HepG2 (cell line): Measurements from ENCODE around the gene CADPS. TPM values are rescaled to one million over a fixed set of nuclear protein-coding genes. Genes with fewer than 3 reads are reported as not detected.

Experiments
- ATAC-seq: fragments of 200-7000 bp; cut with Tn5 transposase; 3 replicates; pipeline ENCODE4 v1.9.1; 2020; ENCODE audit warnings: mild to moderate bottlenecking, moderate library complexity
- BruUV-seq: library from RNA; stranded (reverse); fragments of 400-500 nt; replicated peaks from 2 replicates; lab custom pipeline; 2021; lab: Mats Ljungman, UMichigan
- CTCF ChIA-PET: fragments of 300-600 bp; formaldehyde crosslinking; extraction: SDS; loops from one replicate; lab custom pipeline; 2021; ENCODE audit warnings: low total read pairs, inconsistent platforms, low intra/inter-chr PET ratio; lab: Yijun Ruan, JAX
- POLR2A ChIA-PET: fragments of 350-600 bp; sonication (Branson Sonifier 250); formaldehyde crosslinking; loops from one replicate; lab custom pipeline; 2020; ENCODE audit warnings: antibody characterized with exemption, inconsistent platforms; lab: Yijun Ruan, JAX
- DNase-seq: peaks from one replicate; pipeline ENCODE4 v3.0.0-alpha.2; 2015; ENCODE audit warnings: low spot score
- FAIRE-seq: peaks from 3 replicates; lab custom pipeline; 2011; peaks lifted over from hg19 to GRCh38; lab: Jason Lieb, UNC
- H2AFZ ChIP-seq: one replicate; pipeline ENCODE4 v1.6.1; 2011; ENCODE audit warnings: low read length, inconsistent platforms
- H3K27ac ChIP-seq: fragments of 300-600 bp; 3 replicates; pipeline ENCODE4 v1.8.0; 2011; ENCODE audit warnings: mixed run types, mild to moderate bottlenecking, mixed read lengths, low read length, inconsistent platforms; ENCODE audit not compliant: insufficient read depth; ENCODE audit errors: extremely low read length
- H3K27me3 ChIP-seq, 2 experiments: fragments of 200-600 bp in 1 of 2; 2 replicates in 1 of 2; 3 replicates in 1 of 2; pipeline versions ENCODE4 v1.6.0 to v1.8.0; 2011; ENCODE audit warnings: low read length in 2 of 2, mild to moderate bottlenecking in 2 of 2, moderate library complexity in 2 of 2, inconsistent platforms in 1 of 2; ENCODE audit not compliant: insufficient read depth in 2 of 2, control insufficient read depth in 1 of 2
- H3K36me3 ChIP-seq, 2 experiments: fragments of 200-600 bp in 1 of 2; replicated peaks in 1 of 2; 2 replicates in 1 of 2; 3 replicates in 1 of 2; pipeline versions ENCODE4 v1.5.1 to v1.8.0; 2011; ENCODE audit warnings: low read length in 2 of 2, inconsistent platforms in 1 of 2; ENCODE audit not compliant: insufficient read depth in 2 of 2, control insufficient read depth in 1 of 2
- H3K4me1 ChIP-seq: 2 replicates; pipeline ENCODE4 v1.5.1; 2012; ENCODE audit warnings: low read length, inconsistent platforms; ENCODE audit not compliant: insufficient read depth
- H3K4me2 ChIP-seq: 2 replicates; pipeline ENCODE4 v1.6.0; 2011; ENCODE audit warnings: low read depth, low read length, inconsistent platforms
- H3K4me3 ChIP-seq, 3 experiments: fragments of 200-600 bp in 1 of 3; sonication (generic), shearing (Covaris generic) in 1 of 3; replicated peaks in 1 of 3; 2 replicates each; pipeline ENCODE4 v1.5.1; 2011 to 2016; ENCODE audit warnings: low read length in 3 of 3, inconsistent platforms in 2 of 3, low read depth in 2 of 3, mild to moderate bottlenecking in 2 of 3, control low read depth in 1 of 3, mixed read lengths in 1 of 3; ENCODE audit not compliant: insufficient read depth in 1 of 3
- H3K79me2 ChIP-seq: one replicate; pipeline ENCODE4 v1.6.1; 2011; ENCODE audit warnings: low read length, inconsistent platforms; ENCODE audit not compliant: insufficient read depth
- H3K9ac ChIP-seq: 2 replicates; pipeline ENCODE4 v1.6.0; 2011; ENCODE audit warnings: mild to moderate bottlenecking, low read depth, low read length, inconsistent platforms; ENCODE audit not compliant: insufficient read depth
- H3K9me3 ChIP-seq: 2 replicates; pipeline ENCODE4 v1.5.1; 2012; ENCODE audit warnings: mild to moderate bottlenecking, low read length
- H4K20me1 ChIP-seq: 2 replicates; pipeline ENCODE4 v1.6.0; 2011; ENCODE audit warnings: inconsistent platforms, mild to moderate bottlenecking, low read length, moderate library complexity; ENCODE audit not compliant: insufficient read depth
- CHD2 ChIP-seq: IDR thresholded peaks from 2 replicates; pipeline ENCODE4 v1.6.1; 2011; ENCODE audit warnings: low read depth, low read length, improper control_type of control experiment
- KAT7 ChIP-seq: IDR thresholded peaks from 2 replicates; pipeline ENCODE4 v1.6.1; 2018; ENCODE audit warnings: borderline replicate concordance, missing compliant biosample characterization
- MAFG ChIP-seq: sonication (generic); formaldehyde crosslinking; IDR thresholded peaks from 2 replicates; pipeline ENCODE4 v1.5.1; 2020; ENCODE audit warnings: mild to moderate bottlenecking, missing genetic modification reagents
- NPAS2 ChIP-seq: sonication (generic); formaldehyde crosslinking; IDR thresholded peaks from 2 replicates; pipeline ENCODE4 v1.8.0; 2022; ENCODE audit warnings: mild to moderate bottlenecking, missing genetic modification reagents, borderline replicate concordance
- PCBP1 ChIP-seq: fragments of 200-400 bp; formaldehyde crosslinking; IDR thresholded peaks from 2 replicates; pipeline ENCODE4 v1.6.1; 2017; ENCODE audit warnings: mild to moderate bottlenecking, low read depth, low read length, borderline replicate concordance
- POLR2AphosphoS5 ChIP-seq: IDR thresholded peaks from 2 replicates; pipeline ENCODE4 v1.6.1; 2012; ENCODE audit warnings: low read depth, low read length
- PTBP1 ChIP-seq: fragments of 200-400 bp; formaldehyde crosslinking; IDR thresholded peaks from 2 replicates; pipeline ENCODE4 v1.6.1; 2018; ENCODE audit warnings: low read length, low read depth; ENCODE audit not compliant: poor library complexity, severe bottlenecking
- TRIM22 ChIP-seq: fragments of 450-650 bp; IDR thresholded peaks from 2 replicates; pipeline ENCODE4 v1.6.1; 2017
- XBP1 ChIP-seq: sonication (generic); formaldehyde crosslinking; IDR thresholded peaks from 2 replicates; pipeline ENCODE4 v1.5.0; 2020; ENCODE audit warnings: missing genetic modification reagents
- ZBTB46 ChIP-seq: sonication (generic); formaldehyde crosslinking; IDR thresholded peaks from 2 replicates; pipeline ENCODE4 v1.4.0; 2020; ENCODE audit warnings: mild to moderate bottlenecking, missing genetic modification reagents, borderline replicate concordance
- ZKSCAN1 ChIP-seq: fragments of 150-350 bp; IDR thresholded peaks from 2 replicates; pipeline ENCODE4 v1.6.1; 2014; ENCODE audit warnings: low read length
- ZNF430 ChIP-seq: sonication (generic); formaldehyde crosslinking; IDR thresholded peaks from 2 replicates; pipeline ENCODE4 v1.9.0; 2021; ENCODE audit warnings: mild to moderate bottlenecking, missing genetic modification reagents
- ZNF546 ChIP-seq: sonication (generic); formaldehyde crosslinking; conservative IDR thresholded peaks from 2 replicates; pipeline ENCODE4 v1.8.1; 2023; ENCODE audit warnings: mild to moderate bottlenecking, missing genetic modification reagents
- ZNF7 ChIP-seq: IDR thresholded peaks from 2 replicates; pipeline ENCODE4 v1.6.1; 2016; ENCODE audit warnings: missing biosample characterization, missing genetic modification reagents
- WGBS: methylation state at CpG from one replicate; pipeline ENCODE4 v1.1.6; 2017; ENCODE audit warnings: low lambda C conversion rate; 5-methylcytosine and 5-hydroxymethylcytosine counted together
- in situ Hi-C: cut with HindIII; loops from 2 replicates; pipeline ENCODE4 v1.10.0; 2017; ENCODE audit warnings: low pct_unique_long_range_greater_than_20kb; ENCODE audit not compliant: extremely low pct_ligation_motif_present
- intact Hi-C: fragments of 100-400 bp; cut with micrococcal nuclease; formaldehyde crosslinking; loops from one replicate; pipeline ENCODE4 v1.10.0; 2022; ENCODE audit not compliant: unreplicated experiment
- polyA plus RNA-seq, 8 experiments: library from polyadenylated mRNA; depleted of rRNA in 3 of 8; stranded (reverse) in 7 of 8; unstranded in 1 of 8; fragments of >200 nt; fragmentation: Illumina TruSeq in 4 of 8; extraction: Trizol in 4 of 8; gene quantifications; 2 replicates each; pipeline versions ENCODE4 v1.2.1 to v1.2.3, GENCODE V29; 2011 to 2016; ENCODE audit warnings: low read depth in 4 of 8, missing spikeins in 1 of 8, mixed read lengths in 1 of 8; ENCODE audit not compliant: insufficient read depth in 1 of 8
- total RNA-seq, 5 experiments: library from RNA; depleted of rRNA; stranded (reverse); fragments of >200 nt; fragmentation: Illumina TruSeq; extraction: Trizol; gene quantifications; 2 replicates each; pipeline ENCODE4 v1.2.3, GENCODE V29; 2016; ENCODE audit warnings: low read depth in 1 of 5
- TF ChIP-seq, protein P1 (sequence below): sonication (generic); formaldehyde crosslinking; conservative IDR thresholded peaks from 2 replicates; pipeline ENCODE4 v1.8.0; 2022; ENCODE audit warnings: low read depth, missing genetic modification reagents
- TF ChIP-seq, protein P2 (sequence below): sonication (generic); formaldehyde crosslinking; IDR thresholded peaks from 2 replicates; pipeline ENCODE4 v1.8.1; 2023; ENCODE audit warnings: mild to moderate bottlenecking, moderate library complexity, missing genetic modification reagents

Gene CADPS
- total and polyA plus RNA-seq, 2 of the 13 experiments (the other 11 are each of a cell fraction or from before 2014, with no cell fraction given), result not detected

- Histone ChIP-seq H3K4me3 (no peak overlapping the region), H3K9ac (no peak overlapping the region), H4K20me1 (no peaks in the 10 kb centered on the region), H3K4me2 (no peak overlapping the region), H3K4me1 (no peaks in the 10 kb centered on the region), H3K9me3 (no peaks in the 10 kb centered on the region), H3K79me2 (no peaks in the 10 kb centered on the region), H2AFZ (no peak overlapping the region), H3K36me3 (no peaks in the 10 kb centered on the region), H3K27me3 (peaks cover 4 to 62% of the 10 kb centered on the region in 2 experiments), H3K27ac (no peak overlapping the region)
- TF ChIP-seq XBP1 (no peak), POLR2AphosphoS5 (no peak), ZNF546 (no peak), MAFG (CRISPR knock-in tag) (no peak), CHD2 (no peak), PTBP1 (no peak), ZBTB46 (CRISPR knock-in tag) (no peak), KAT7 (CRISPR knock-in tag) (no peak), NPAS2 (CRISPR knock-in tag) (no peak), TRIM22 (no peak), ZNF430 (no peak), ZNF7 (CRISPR knock-in tag) (no peak), PCBP1 (no peak), ZKSCAN1 (no peak)
- TF ChIP-seq, protein P1, sequence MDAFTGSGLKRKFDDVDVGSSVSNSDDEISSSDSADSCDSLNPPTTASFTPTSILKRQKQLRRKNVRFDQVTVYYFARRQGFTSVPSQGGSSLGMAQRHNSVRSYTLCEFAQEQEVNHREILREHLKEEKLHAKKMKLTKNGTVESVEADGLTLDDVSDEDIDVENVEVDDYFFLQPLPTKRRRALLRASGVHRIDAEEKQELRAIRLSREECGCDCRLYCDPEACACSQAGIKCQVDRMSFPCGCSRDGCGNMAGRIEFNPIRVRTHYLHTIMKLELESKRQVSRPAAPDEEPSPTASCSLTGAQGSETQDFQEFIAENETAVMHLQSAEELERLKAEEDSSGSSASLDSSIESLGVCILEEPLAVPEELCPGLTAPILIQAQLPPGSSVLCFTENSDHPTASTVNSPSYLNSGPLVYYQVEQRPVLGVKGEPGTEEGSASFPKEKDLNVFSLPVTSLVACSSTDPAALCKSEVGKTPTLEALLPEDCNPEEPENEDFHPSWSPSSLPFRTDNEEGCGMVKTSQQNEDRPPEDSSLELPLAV (CRISPR knock-in tag), result no peak
- TF ChIP-seq, protein P2, sequence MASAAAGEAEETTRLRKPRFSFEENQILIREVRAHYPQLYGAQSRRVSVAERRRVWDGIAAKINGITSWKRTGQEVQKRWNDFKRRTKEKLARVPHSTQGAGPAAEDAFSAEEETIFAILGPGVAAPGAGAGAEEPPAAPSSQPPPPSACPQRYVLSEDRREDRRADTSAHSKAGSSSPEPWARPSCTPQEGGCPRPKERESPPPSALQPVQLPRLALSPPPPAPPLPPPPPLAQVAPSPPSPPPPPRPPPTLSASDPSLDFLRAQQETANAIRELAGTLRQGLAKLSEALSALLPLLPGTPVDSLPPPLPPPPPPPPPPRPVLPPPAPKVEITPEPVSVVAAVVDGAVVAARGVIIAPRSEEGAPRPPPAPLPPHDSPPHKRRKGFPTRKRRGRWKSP (CRISPR knock-in tag), result no peak
- WGBS, result 54% methylated on average over 24 of the region's 25 CpGs
- CTCF ChIA-PET, result no interaction called here
- ATAC-seq, result no peak
- BruUV-seq, result no TSS peak
- POLR2A ChIA-PET, result no interaction called here
- intact Hi-C loops, result no loop called here
- no peak for FAIRE-seq
- no peak for DNase-seq
- in situ Hi-C loops, result no loop called here
Observed at GRCh38 chr3:62367763-62368195, 507.4 kb downstream of the CADPS start.
